Myocyte (in vitro differentiated cells): ENCODE results near the gene NTN1. TPM values are rescaled to one million over a fixed set of nuclear protein-coding genes. Genes with fewer than 3 reads are reported as not detected.
"Not testable (repeated sequence)": the region's sequence is repeated elsewhere in the genome, so short reads cannot be mapped to it uniquely, and the experiment has no call there.

Experiments used
- DNase-seq: peaks from one replicate; pipeline ENCODE4 v3.0.0-alpha.2; 2012; ENCODE audit warnings: low read depth
- total RNA-seq: library from RNA; depleted of rRNA; stranded (reverse); fragments of >200 nt; gene quantifications from 2 replicates; pipeline ENCODE4 v1.2.3, GENCODE V29; 2014

NTN1 gene
- total RNA-seq, 1 donor from 2014 or later = 1.2 TPM

DNA sequence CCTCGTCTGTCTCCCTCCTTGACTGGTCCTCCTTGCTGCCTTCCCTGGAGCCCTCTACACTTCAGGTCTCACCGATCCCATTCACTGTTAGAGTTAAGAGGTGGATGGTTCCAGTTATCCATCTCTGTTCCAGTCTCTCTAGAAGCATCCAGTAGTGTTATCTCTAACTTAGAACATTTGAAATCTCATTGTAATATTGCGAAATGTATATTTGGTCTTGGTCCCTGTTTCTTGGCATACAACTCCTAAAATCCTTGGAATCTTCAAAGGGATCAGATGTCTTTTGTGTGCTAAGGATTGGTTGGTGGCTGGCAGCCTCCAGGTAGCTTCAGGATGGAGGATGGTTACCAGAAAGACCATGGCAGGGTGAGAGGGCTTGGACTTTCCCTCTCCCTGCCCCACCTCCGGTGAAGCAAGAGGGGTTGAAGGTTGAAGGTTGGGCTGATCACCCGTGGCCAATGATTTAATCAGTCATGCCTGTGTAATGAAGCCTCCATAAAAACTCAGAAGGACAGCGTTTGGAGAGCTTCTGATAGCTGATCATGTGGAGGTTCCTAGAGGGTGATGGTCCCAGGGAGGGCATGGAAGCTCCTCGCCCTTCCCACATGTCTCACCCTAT is 59.1 kb downstream of the NTN1 start:
- DNase-seq = no peak

DNA sequence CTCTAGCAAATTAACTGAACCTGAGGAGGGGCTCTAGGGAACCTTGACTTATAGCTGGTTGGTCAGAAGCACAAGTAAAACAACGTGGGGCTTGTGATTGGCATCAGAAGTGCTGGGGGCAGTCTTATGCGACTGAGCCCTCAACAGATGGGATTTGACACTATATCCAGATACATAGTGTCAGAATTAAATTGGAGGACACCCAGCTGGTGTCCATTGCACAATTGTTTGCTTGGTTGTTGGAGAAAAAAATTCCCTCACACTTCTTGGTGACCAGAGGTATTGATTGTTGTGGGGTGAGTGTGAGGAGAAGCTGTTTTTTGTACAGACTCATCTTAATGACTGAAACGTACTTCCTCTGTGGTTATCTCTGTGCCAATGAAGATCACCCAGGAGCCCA is 59.7 kb downstream of the NTN1 start:
- no peak for DNase-seq

DNA sequence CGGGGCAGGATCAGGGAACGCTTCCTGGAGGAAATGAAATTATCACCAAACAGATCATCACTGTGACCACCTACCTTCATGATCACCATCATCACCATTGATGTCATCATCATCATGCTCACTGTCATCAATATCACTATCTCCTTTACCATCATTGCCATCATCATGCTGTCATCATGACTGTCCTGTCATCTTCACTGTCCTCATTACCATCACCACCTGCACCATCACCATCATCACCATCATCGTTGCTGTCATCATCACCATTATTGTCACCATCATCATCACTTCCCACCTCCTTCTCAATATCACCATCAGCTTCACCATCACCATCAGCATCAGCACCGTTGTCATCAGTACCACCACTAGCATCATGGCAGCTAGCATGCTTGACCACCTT is 65.3 kb downstream of the NTN1 start:
- DNase-seq = no peak

GRCh38 chr17:9087921-9088320 is 66.6 kb downstream of the NTN1 start:
- DNase-seq = no peak

GRCh38 chr17:9090641-9091096 is 69.4 kb downstream of the NTN1 start:
- DNase-seq = no peak

- no peak for DNase-seq
Measured at GRCh38 chr17:9094193-9094592, 72.9 kb downstream of the NTN1 start.

DNA sequence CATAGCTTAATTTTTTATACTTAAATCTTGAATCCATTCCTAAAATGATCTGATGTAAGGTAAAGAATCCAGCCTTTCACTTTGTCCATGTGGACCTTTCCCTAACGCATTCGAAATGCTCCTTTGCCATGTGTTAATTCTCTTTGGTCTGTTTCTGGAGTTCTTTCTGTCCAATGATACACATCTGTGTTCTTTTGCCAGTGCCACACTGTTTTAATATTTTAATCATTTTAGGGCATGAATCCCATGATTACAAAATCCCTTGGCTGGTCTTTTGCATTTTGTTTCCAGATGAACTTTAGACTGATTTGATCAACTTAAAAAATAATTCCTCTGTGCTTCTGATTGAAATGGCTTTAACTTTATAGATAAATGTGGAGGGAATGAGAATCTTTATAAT is 74.1 kb downstream of the NTN1 start:
- no peak for DNase-seq

- no peak for DNase-seq
Measured at GRCh38 chr17:9098242-9098825, 77.0 kb downstream of the NTN1 start.

- DNase-seq = no peak
Measured at GRCh38 chr17:9101356-9101755, 80.0 kb downstream of the NTN1 start.

- DNase-seq = not testable (repeated sequence)
Measured at GRCh38 chr17:9103193-9103592, 81.9 kb downstream of the NTN1 start.

DNA sequence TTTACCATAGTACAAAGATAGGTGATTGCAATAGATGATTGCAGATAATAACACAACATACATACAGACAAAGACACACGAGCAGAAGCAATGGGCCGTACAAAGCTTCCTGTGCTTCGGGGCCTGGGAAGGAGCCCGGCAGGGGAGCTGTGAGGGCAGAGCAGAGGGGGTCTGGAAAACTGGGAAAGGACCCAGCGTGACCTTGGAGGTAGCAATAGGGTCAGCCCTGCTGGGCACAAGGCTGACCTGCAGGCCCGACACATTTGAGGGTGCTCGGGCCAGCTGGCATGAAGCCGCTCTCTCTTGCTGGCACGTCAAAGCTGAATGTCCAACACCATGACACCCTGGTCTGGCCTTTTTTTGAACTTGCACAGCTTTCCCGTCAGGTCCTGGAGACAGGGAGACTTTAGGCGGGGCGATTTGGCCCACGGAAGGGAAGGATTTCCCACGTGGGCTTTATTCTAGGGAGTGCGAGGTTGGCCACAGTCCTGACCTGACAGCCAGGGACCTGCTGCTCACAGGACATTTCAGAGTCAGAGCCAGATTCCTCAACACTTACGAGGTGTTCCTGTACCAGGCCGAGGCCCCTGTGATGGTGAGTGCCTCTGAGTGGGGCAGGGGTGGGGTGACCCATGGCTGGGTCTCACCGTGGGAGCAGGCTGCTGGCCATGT is 83.2 kb downstream of the NTN1 start:
- no peak for DNase-seq

- no peak for DNase-seq
Measured at GRCh38 chr17:9105068-9105868, 84.0 kb downstream of the NTN1 start.

DNA sequence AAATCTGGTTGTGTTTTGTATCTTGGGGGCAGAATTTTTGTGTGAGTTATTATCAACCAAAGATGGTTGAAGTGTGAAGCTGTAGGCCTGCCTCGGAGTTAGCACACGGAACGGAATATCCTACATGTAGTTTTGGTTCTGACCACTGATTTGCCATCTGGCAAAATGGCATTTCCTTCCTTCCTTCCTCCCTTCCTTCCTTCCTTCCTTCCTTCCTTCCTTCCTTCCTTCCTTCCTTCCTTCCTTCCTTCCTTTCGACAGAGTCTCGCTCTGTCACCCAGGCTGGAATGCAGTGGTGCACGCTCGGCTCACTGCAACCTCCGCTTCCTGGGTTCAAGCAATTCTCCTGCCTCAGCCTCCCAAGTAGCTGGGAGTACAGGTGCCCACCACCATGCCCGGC is 85.0 kb downstream of the NTN1 start:
- DNase-seq = not testable (repeated sequence)

DNA sequence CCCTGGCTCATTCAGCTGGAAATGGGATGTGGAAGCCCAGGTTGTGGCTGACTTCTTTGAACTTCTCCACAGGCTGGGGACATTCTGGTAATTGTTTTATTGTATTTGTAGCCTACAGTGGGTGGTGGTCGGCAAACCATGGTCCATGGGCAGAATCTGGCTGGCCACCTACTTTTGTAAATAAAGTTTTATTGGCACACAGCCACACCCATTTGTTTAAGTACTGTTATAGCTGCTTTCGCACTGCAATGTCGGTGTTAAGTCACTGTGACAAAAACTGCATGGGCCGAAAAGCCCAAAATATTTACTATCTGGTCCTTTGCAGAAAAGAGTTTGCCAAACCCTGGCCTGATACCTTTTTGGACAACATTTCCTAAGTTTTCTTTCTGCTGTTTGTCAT is 86.2 kb downstream of the NTN1 start:
- DNase-seq = no peak

GRCh38 chr17:9108146-9108545 is 86.8 kb downstream of the NTN1 start:
- no peak for DNase-seq

DNA sequence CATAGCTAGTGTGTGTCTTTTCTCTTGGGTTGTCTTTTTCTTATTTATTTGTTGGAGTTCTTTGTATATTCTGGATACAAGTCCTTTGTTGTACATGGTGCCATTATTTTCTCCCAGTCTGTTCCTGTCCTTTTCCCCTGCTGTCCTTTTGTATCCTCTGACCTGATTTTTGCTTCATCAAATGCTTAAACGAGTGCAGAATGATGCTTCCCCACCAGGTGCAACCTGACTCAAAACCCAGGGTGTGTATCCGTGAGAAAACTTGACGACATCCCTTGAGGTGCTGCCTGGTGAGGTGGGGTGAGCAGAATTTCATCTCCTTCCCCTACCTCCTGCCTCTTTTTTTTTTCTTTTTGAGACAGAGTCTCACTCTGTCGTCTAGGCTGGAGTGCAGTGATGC is 88.6 kb downstream of the NTN1 start:
- DNase-seq = no peak

DNA sequence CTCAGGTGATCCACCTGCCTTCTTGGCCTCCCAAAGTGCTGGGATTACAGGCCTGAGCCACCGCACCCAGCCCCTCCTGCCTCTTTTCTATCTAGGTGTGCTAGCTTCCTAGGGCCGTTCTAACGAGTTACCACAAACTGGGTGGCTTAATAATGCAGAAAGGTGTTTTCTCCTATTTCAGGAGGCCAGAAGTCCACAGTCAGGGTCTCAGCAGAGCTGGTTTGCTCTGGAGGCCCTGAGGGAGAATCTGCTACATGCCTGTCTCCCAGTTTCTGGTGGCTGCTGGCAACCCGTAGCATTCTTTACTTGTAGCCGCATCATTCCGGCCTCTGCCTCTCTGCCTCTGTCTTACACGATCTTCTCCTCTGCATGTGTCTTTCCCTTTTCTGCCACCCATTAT is 89.2 kb downstream of the NTN1 start:
- DNase-seq = no peak

GRCh38 chr17:9115214-9116191 is 94.2 kb downstream of the NTN1 start:
- no peak for DNase-seq

- DNase-seq = no peak
Measured at GRCh38 chr17:9116311-9116835, 95.1 kb downstream of the NTN1 start.

DNA sequence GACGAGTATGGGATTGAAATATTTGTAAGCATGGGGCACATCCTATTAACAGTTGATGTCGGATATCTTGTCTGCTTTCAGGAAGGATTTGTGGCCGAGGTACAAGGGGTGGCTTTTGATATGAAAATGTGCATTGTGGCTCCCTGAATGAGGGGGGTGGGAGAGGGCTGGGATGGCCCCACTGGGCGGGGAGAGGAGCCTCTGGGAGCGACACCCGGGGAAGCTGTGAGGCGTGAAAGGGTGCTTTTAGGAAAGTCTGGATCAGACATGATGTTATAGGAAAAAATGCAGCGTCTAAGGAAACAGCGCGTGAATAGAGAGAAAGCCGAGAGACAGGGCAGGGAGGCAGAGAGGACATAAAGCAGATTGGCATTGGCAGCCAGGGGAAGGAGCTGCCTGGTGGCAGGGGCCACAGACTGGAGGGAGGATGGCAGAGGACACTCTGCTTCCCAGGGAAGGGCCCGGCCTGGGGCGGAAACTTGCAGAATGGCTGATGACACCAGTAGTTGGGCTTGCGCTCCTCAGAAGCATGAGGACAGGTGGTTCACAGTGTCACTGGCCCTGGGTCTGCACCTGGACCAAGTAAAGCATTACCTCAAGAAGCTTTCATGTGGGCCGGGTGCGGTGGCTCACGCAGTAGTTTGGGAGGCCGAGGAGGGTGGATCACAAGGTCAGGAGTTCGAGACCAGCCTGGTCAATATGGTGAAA is 95.7 kb downstream of the NTN1 start:
- DNase-seq = no peak
